GM23338 (cell line): Measurements from ENCODE around the gene CRIP3. TPM values are rescaled to one million over a fixed set of nuclear protein-coding genes. Genes with fewer than 3 reads are reported as not detected.

Experiments used
- ATAC-seq: fragments of 200-7000 bp; cut with Tn5 transposase; 3 replicates; pipeline ENCODE4 v1.9.1; 2020
- DNase-seq: peaks from one replicate; pipeline ENCODE4 v3.0.0-alpha.2; 2015; ENCODE audit warnings: low spot score
- H2AFZ ChIP-seq: fragments of 200-600 bp; sonication (generic); 2 replicates; pipeline ENCODE4 v1.8.0; 2016; ENCODE audit warnings: antibody characterized with exemption, mild to moderate bottlenecking, moderate library complexity
- H3F3A ChIP-seq: fragments of 200-600 bp; sonication (generic); replicated peaks from 2 replicates; pipeline ENCODE4 v1.8.0; 2017; ENCODE audit warnings: antibody characterized with exemption, mixed run types, low read depth
- H3K27ac ChIP-seq: fragments of 200-600 bp; sonication (generic); 2 replicates; pipeline ENCODE4 v1.6.1; 2016; ENCODE audit warnings: low read depth
- H3K27me3 ChIP-seq: fragments of 200-600 bp; sonication (generic); 2 replicates; pipeline ENCODE4 v1.8.0; 2016; ENCODE audit warnings: mild to moderate bottlenecking, mixed run types, moderate library complexity; ENCODE audit not compliant: insufficient read depth
- H3K36me3 ChIP-seq: fragments of 200-600 bp; sonication (generic); 2 replicates; pipeline ENCODE4 v1.8.0; 2016; ENCODE audit warnings: mild to moderate bottlenecking; ENCODE audit not compliant: insufficient read depth
- H3K4me1 ChIP-seq: fragments of 200-600 bp; sonication (generic); 2 replicates; pipeline ENCODE4 v1.8.0; 2016; ENCODE audit warnings: mild to moderate bottlenecking, moderate library complexity; ENCODE audit not compliant: insufficient read depth
- H3K4me2 ChIP-seq: fragments of 200-600 bp; sonication (generic); 2 replicates; pipeline ENCODE4 v1.7.1; 2017; ENCODE audit warnings: mixed run types
- H3K4me3 ChIP-seq: fragments of 200-600 bp; sonication (generic); 2 replicates; pipeline ENCODE4 v1.6.1; 2016; ENCODE audit warnings: mixed run types
- H3K79me2 ChIP-seq: fragments of 200-600 bp; sonication (generic); replicated peaks from 2 replicates; pipeline ENCODE4 v1.8.0; 2017; ENCODE audit warnings: mild to moderate bottlenecking; ENCODE audit not compliant: insufficient read depth
- H3K9me2 ChIP-seq: fragments of 200-600 bp; sonication (generic); 2 replicates; pipeline ENCODE4 v1.8.0; 2017; ENCODE audit not compliant: insufficient read depth
- H4K20me1 ChIP-seq: fragments of 200-600 bp; sonication (generic); replicated peaks from 2 replicates; pipeline ENCODE4 v1.8.0; 2017; ENCODE audit warnings: mild to moderate bottlenecking; ENCODE audit not compliant: insufficient read depth
- H3K27ac Mint-ChIP-seq: 2 replicates; pipeline ENCODE4 v1.8.0; 2020; ENCODE audit warnings: inconsistent platforms, mild to moderate bottlenecking, moderate library complexity, mixed read lengths
- H3K27me3 Mint-ChIP-seq: 3 replicates; pipeline ENCODE4 v1.8.0; 2022; ENCODE audit warnings: low read depth, mild to moderate bottlenecking, moderate library complexity, mixed read lengths, inconsistent platforms; ENCODE audit not compliant: insufficient read depth, poor library complexity
- H3K36me3 Mint-ChIP-seq: 3 replicates; pipeline ENCODE4 v1.8.0; 2021; ENCODE audit warnings: low read depth, mild to moderate bottlenecking, inconsistent platforms, moderate library complexity, mixed read lengths
- H3K4me1 Mint-ChIP-seq: 3 replicates; pipeline ENCODE4 v1.8.0; 2020; ENCODE audit warnings: mild to moderate bottlenecking, inconsistent platforms, mixed read lengths
- H3K4me3 Mint-ChIP-seq: 3 replicates; pipeline ENCODE4 v1.8.0; 2021; ENCODE audit warnings: moderate library complexity, mild to moderate bottlenecking, inconsistent platforms, mixed read lengths
- H3K9me3 Mint-ChIP-seq: 3 replicates; pipeline ENCODE4 v1.8.0; 2020; ENCODE audit warnings: moderate library complexity, mild to moderate bottlenecking, inconsistent platforms, mixed read lengths
- EZH2 ChIP-seq: fragments of 200-600 bp; sonication (generic); IDR thresholded peaks from one replicate; pipeline ENCODE4 v1.8.0; 2017; ENCODE audit warnings: antibody characterized with exemption, mild to moderate bottlenecking, low read depth; ENCODE audit not compliant: unreplicated experiment
- EZH2phosphoT487 ChIP-seq: fragments of 200-600 bp; sonication (generic); IDR thresholded peaks from one replicate; pipeline ENCODE4 v1.8.1; 2018; ENCODE audit warnings: antibody characterized with exemption; ENCODE audit not compliant: unreplicated experiment
- JUNB ChIP-seq: IDR thresholded peaks from one replicate; pipeline ENCODE4 v1.6.1; 2016; ENCODE audit warnings: antibody characterized with exemption; ENCODE audit not compliant: unreplicated experiment
- POLR2AphosphoS5 ChIP-seq: IDR thresholded peaks from 2 replicates; pipeline ENCODE4 v1.6.1; 2016; ENCODE audit warnings: antibody characterized with exemption, low read depth
- ZNF331 ChIP-seq: fragments of 250-450 bp; sonication (Bioruptor Pico); IDR thresholded peaks from 2 replicates; pipeline ENCODE4 v1.5.0; 2020; ENCODE audit warnings: low read depth, mild to moderate bottlenecking, moderate library complexity
- polyA plus RNA-seq: library from polyadenylated mRNA; unstranded; fragments of >200 nt; fragmentation: Nextera tagmentation; extraction: Ambion mirVana; gene quantifications from 2 replicates; pipeline ENCODE4 v1.2.1, GENCODE V29; 2016
- total RNA-seq: library from RNA; depleted of rRNA; stranded (reverse); fragments of >200 nt; shearing (Covaris generic); gene quantifications from 2 replicates; pipeline ENCODE4 v1.2.3, GENCODE V29; 2014
- TF ChIP-seq, protein P1 (sequence below): IDR thresholded peaks from one replicate; pipeline ENCODE4 v1.6.1; 2018; ENCODE audit warnings: antibody characterized with exemption; ENCODE audit not compliant: unreplicated experiment
- TF ChIP-seq, protein P2 (sequence below): IDR thresholded peaks from 2 replicates; pipeline ENCODE4 v1.6.1; 2016; ENCODE audit warnings: antibody characterized with exemption
- TF ChIP-seq, protein P3 (sequence below): fragments of 250-450 bp; sonication (Bioruptor Pico); IDR thresholded peaks from 2 replicates; pipeline ENCODE4 v1.5.0; 2020; ENCODE audit warnings: mild to moderate bottlenecking, moderate library complexity

Gene CRIP3
- total and polyA plus RNA-seq, 2 experiments from 2014 or later = 22.0 to 36.0 TPM

GRCh38 chr6:43277643-43278523, 30.7 kb downstream of the CRIP3 start (continued):
- TF ChIP-seq, protein P1, sequence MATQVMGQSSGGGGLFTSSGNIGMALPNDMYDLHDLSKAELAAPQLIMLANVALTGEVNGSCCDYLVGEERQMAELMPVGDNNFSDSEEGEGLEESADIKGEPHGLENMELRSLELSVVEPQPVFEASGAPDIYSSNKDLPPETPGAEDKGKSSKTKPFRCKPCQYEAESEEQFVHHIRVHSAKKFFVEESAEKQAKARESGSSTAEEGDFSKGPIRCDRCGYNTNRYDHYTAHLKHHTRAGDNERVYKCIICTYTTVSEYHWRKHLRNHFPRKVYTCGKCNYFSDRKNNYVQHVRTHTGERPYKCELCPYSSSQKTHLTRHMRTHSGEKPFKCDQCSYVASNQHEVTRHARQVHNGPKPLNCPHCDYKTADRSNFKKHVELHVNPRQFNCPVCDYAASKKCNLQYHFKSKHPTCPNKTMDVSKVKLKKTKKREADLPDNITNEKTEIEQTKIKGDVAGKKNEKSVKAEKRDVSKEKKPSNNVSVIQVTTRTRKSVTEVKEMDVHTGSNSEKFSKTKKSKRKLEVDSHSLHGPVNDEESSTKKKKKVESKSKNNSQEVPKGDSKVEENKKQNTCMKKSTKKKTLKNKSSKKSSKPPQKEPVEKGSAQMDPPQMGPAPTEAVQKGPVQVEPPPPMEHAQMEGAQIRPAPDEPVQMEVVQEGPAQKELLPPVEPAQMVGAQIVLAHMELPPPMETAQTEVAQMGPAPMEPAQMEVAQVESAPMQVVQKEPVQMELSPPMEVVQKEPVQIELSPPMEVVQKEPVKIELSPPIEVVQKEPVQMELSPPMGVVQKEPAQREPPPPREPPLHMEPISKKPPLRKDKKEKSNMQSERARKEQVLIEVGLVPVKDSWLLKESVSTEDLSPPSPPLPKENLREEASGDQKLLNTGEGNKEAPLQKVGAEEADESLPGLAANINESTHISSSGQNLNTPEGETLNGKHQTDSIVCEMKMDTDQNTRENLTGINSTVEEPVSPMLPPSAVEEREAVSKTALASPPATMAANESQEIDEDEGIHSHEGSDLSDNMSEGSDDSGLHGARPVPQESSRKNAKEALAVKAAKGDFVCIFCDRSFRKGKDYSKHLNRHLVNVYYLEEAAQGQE = no peak
- no peak for TF ChIP-seq EZH2
- no peak for TF ChIP-seq EZH2phosphoT487

GRCh38 chr6:43277306-43277642, 31.4 kb downstream of the CRIP3 start:
- no peak for ATAC-seq
- Histone ChIP-seq H2AFZ (no peak overlapping the region), H3K4me2 (no peak overlapping the region), H3K27me3 (peaks cover 54% of the 10 kb centered on the region), H3F3A (peaks cover 2% of the 10 kb centered on the region; the same call in 1 of the 2 replicates), H3K9me2 (no peaks in the 10 kb centered on the region), H3K36me3 (no peaks in the 10 kb centered on the region), H3K4me1 (peaks cover 25% of the 10 kb centered on the region), H3K79me2 (no peaks in the 10 kb centered on the region), H3K4me3 (no peak overlapping the region), H4K20me1 (no peaks in the 10 kb centered on the region), H3K27ac (no peak overlapping the region)
- Mint-ChIP-seq H3K9me3 (no peaks in the 10 kb centered on the region), H3K27ac (no peak overlapping the region), H3K27me3 (peaks cover 37% of the 10 kb centered on the region), H3K4me3 (no peak overlapping the region; the same call in 2 of the 3 replicates), H3K36me3 (no peaks in the 10 kb centered on the region), H3K4me1 (peaks cover 36% of the 10 kb centered on the region)
- no peak for DNase-seq
- TF ChIP-seq ZNF331 (no peak), JUNB (no peak), EZH2phosphoT487 (no peak), POLR2AphosphoS5 (no peak)
- TF ChIP-seq, protein P1 = no peak
- TF ChIP-seq, protein P2, sequence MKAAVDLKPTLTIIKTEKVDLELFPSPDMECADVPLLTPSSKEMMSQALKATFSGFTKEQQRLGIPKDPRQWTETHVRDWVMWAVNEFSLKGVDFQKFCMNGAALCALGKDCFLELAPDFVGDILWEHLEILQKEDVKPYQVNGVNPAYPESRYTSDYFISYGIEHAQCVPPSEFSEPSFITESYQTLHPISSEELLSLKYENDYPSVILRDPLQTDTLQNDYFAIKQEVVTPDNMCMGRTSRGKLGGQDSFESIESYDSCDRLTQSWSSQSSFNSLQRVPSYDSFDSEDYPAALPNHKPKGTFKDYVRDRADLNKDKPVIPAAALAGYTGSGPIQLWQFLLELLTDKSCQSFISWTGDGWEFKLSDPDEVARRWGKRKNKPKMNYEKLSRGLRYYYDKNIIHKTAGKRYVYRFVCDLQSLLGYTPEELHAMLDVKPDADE = no peak
- TF ChIP-seq, protein P3, sequence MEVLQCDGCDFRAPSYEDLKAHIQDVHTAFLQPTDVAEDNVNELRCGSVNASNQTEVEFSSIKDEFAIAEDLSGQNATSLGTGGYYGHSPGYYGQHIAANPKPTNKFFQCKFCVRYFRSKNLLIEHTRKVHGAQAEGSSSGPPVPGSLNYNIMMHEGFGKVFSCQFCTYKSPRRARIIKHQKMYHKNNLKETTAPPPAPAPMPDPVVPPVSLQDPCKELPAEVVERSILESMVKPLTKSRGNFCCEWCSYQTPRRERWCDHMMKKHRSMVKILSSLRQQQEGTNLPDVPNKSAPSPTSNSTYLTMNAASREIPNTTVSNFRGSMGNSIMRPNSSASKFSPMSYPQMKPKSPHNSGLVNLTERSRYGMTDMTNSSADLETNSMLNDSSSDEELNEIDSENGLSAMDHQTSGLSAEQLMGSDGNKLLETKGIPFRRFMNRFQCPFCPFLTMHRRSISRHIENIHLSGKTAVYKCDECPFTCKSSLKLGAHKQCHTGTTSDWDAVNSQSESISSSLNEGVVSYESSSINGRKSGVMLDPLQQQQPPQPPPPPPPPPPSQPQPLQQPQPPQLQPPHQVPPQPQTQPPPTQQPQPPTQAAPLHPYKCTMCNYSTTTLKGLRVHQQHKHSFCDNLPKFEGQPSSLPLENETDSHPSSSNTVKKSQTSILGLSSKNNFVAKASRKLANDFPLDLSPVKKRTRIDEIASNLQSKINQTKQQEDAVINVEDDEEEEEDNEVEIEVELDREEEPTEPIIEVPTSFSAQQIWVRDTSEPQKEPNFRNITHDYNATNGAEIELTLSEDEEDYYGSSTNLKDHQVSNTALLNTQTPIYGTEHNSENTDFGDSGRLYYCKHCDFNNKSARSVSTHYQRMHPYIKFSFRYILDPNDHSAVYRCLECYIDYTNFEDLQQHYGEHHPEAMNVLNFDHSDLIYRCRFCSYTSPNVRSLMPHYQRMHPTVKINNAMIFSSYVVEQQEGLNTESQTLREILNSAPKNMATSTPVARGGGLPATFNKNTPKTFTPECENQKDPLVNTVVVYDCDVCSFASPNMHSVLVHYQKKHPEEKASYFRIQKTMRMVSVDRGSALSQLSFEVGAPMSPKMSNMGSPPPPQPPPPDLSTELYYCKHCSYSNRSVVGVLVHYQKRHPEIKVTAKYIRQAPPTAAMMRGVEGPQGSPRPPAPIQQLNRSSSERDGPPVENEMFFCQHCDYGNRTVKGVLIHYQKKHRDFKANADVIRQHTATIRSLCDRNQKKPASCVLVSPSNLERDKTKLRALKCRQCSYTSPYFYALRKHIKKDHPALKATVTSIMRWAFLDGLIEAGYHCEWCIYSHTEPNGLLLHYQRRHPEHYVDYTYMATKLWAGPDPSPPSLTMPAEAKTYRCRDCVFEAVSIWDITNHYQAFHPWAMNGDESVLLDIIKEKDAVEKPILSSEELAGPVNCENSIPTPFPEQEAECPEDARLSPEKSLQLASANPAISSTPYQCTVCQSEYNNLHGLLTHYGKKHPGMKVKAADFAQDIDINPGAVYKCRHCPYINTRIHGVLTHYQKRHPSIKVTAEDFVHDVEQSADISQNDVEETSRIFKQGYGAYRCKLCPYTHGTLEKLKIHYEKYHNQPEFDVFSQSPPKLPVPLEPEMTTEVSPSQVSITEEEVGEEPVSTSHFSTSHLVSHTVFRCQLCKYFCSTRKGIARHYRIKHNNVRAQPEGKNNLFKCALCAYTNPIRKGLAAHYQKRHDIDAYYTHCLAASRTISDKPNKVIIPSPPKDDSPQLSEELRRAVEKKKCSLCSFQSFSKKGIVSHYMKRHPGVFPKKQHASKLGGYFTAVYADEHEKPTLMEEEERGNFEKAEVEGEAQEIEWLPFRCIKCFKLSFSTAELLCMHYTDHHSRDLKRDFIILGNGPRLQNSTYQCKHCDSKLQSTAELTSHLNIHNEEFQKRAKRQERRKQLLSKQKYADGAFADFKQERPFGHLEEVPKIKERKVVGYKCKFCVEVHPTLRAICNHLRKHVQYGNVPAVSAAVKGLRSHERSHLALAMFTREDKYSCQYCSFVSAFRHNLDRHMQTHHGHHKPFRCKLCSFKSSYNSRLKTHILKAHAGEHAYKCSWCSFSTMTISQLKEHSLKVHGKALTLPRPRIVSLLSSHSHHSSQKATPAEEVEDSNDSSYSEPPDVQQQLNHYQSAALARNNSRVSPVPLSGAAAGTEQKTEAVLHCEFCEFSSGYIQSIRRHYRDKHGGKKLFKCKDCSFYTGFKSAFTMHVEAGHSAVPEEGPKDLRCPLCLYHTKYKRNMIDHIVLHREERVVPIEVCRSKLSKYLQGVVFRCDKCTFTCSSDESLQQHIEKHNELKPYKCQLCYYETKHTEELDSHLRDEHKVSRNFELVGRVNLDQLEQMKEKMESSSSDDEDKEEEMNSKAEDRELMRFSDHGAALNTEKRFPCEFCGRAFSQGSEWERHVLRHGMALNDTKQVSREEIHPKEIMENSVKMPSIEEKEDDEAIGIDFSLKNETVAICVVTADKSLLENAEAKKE = no peak
